GM12892 (cell line): ENCODE measurements around the gene SMO.

Source experiments
- POLR2A ChIP-seq: IDR thresholded peaks from 2 replicates; pipeline ENCODE4 v1.6.1; 2011; ENCODE audit warnings: low read depth, low read length, control low read depth
- POLR2AphosphoS5 ChIP-seq: IDR thresholded peaks from 2 replicates; pipeline ENCODE4 v1.6.1; 2011; ENCODE audit warnings: low read depth, low read length, control low read depth
- TAF1 ChIP-seq: IDR thresholded peaks from 2 replicates; pipeline ENCODE4 v1.6.1; 2011; ENCODE audit warnings: low read depth, mild to moderate bottlenecking, control low read depth, low read length, borderline replicate concordance

DNA sequence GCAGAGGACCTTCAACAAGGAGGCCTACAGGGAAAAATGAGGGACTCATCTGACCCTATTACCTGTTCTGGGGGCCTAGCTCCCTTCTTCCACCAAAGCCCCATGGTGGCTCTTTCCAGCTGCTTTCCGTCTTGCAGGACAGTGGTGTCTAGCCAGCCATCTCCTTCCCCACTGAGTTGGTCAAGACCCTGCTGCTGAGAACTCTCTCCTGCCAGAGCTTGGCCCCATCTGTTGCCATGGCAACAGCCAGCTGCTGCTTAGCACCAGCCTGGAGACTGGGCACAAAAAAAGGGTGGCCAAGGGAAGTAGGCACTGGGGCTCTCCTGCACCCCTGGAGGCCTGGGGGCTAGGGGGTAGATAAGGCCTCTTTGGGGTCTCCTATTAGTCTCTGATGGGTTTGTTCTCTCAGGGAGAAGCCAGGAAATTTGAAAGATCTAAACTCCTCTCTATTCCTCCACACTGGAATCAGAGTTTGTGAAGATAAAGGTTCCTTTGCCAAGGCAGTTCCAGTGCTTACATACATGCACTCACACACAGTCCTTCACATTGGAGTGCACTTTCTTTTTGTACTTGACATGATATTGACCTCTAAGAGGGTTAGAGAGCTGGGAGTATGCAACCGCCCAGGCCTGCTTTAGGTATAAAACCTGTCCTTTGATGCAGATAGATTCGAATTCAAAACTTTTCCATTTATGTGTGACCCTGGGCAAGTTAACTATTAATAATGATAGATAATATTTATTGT, 28.1 kb upstream of the SMO start:
- no peak for TF ChIP-seq POLR2A
- TF ChIP-seq POLR2AphosphoS5, result no peak
- TF ChIP-seq TAF1, result no peak
